MM.1S (cell line): Measurements from ENCODE around the gene TPBG.

ENCODE experiments used
- DNase-seq: peaks from one replicate; pipeline ENCODE4 v3.0.0-alpha.2; 2015
- H2AFZ ChIP-seq: fragments of 300-600 bp; sonication (generic); 2 replicates; pipeline ENCODE4 v1.6.0; 2016; ENCODE audit warnings: antibody characterized with exemption, low read length
- H3F3A ChIP-seq: fragments of 300-600 bp; sonication (generic); 2 replicates; pipeline ENCODE4 v1.6.1; 2016; ENCODE audit warnings: mild to moderate bottlenecking, antibody characterized with exemption, low read length, moderate library complexity, mixed read lengths; ENCODE audit not compliant: insufficient read depth
- H3K27ac ChIP-seq: fragments of 300-600 bp; sonication (generic); 2 replicates; pipeline ENCODE4 v1.5.1; 2016; ENCODE audit warnings: mild to moderate bottlenecking, low read length
- H3K27me3 ChIP-seq: fragments of 300-600 bp; sonication (generic); replicated peaks from 2 replicates; pipeline ENCODE4 v1.6.0; 2016; ENCODE audit warnings: low read length; ENCODE audit not compliant: insufficient read depth
- H3K36me3 ChIP-seq: fragments of 300-600 bp; sonication (generic); replicated peaks from 2 replicates; pipeline ENCODE4 v1.6.1; 2016; ENCODE audit warnings: mild to moderate bottlenecking, low read length, mixed read lengths; ENCODE audit not compliant: insufficient read depth
- H3K4me1 ChIP-seq: fragments of 300-600 bp; sonication (generic); 2 replicates; pipeline ENCODE4 v1.6.1; 2016; ENCODE audit warnings: low read length, mixed read lengths
- H3K4me2 ChIP-seq: fragments of 300-600 bp; sonication (generic); 2 replicates; pipeline ENCODE4 v1.6.0; 2016; ENCODE audit warnings: low read depth, low read length
- H3K4me3 ChIP-seq: fragments of 300-600 bp; sonication (generic); 2 replicates; pipeline ENCODE4 v1.5.1; 2016; ENCODE audit warnings: low read length, mixed read lengths
- H3K79me2 ChIP-seq: fragments of 300-600 bp; sonication (generic); 2 replicates; pipeline ENCODE4 v1.6.1; 2016; ENCODE audit warnings: mixed run types, low read length, mixed read lengths
- H3K9ac ChIP-seq: fragments of 300-600 bp; sonication (generic); 2 replicates; pipeline ENCODE4 v1.6.1; 2016; ENCODE audit warnings: low read length, mixed read lengths
- H3K9me2 ChIP-seq: fragments of 300-600 bp; sonication (generic); replicated peaks from 2 replicates; pipeline ENCODE4 v1.6.1; 2016; ENCODE audit warnings: mild to moderate bottlenecking, low read length, mixed read lengths; ENCODE audit not compliant: insufficient read depth
- H3K9me3 ChIP-seq: fragments of 300-600 bp; sonication (generic); replicated peaks from 2 replicates; pipeline ENCODE4 v1.6.1; 2016; ENCODE audit warnings: mild to moderate bottlenecking, low read length, mixed read lengths; ENCODE audit not compliant: insufficient read depth
- H4K20me1 ChIP-seq: fragments of 300-600 bp; sonication (generic); 2 replicates; pipeline ENCODE4 v1.6.1; 2016; ENCODE audit warnings: mild to moderate bottlenecking, low read length, moderate library complexity, mixed read lengths; ENCODE audit not compliant: insufficient read depth
- EZH2 ChIP-seq: fragments of 300-600 bp; sonication (generic); optimal IDR thresholded peaks from 2 replicates; pipeline ENCODE3; 2017; ENCODE audit warnings: low read depth, mild to moderate bottlenecking, antibody characterized with exemption, low read length, mixed read lengths
- EZH2phosphoT487 ChIP-seq: fragments of 300-600 bp; sonication (generic); IDR thresholded peaks from 2 replicates; pipeline ENCODE4 v1.6.1; 2018; ENCODE audit warnings: antibody characterized with exemption, low read length
- TF ChIP-seq, protein P1 (sequence below): fragments of 300-600 bp; sonication (generic); IDR thresholded peaks from 2 replicates; pipeline ENCODE4 v1.5.1; 2016; ENCODE audit warnings: antibody characterized with exemption, low read length, mixed read lengths

TPBG gene

GRCh38 chr6:82361631-82362030 is 2.0 kb upstream of the TPBG start:
- Histone ChIP-seq H3K36me3 (no peaks in the 10 kb centered on the region), H3F3A (no peaks in the 10 kb centered on the region), H3K9me2 (no peaks in the 10 kb centered on the region), H4K20me1 (no peaks in the 10 kb centered on the region), H3K4me2 (no peak overlapping the region), H3K4me1 (no peaks in the 10 kb centered on the region), H3K27me3 (no peaks in the 10 kb centered on the region), H3K4me3 (no peak overlapping the region), H3K9ac (no peak overlapping the region), H3K9me3 (no peaks in the 10 kb centered on the region), H3K79me2 (no peaks in the 10 kb centered on the region), H2AFZ (no peak overlapping the region), H3K27ac (no peak overlapping the region)
- DNase-seq: no peak
- TF ChIP-seq EZH2phosphoT487 (no peak), EZH2 (no peak)
- TF ChIP-seq, protein P1, sequence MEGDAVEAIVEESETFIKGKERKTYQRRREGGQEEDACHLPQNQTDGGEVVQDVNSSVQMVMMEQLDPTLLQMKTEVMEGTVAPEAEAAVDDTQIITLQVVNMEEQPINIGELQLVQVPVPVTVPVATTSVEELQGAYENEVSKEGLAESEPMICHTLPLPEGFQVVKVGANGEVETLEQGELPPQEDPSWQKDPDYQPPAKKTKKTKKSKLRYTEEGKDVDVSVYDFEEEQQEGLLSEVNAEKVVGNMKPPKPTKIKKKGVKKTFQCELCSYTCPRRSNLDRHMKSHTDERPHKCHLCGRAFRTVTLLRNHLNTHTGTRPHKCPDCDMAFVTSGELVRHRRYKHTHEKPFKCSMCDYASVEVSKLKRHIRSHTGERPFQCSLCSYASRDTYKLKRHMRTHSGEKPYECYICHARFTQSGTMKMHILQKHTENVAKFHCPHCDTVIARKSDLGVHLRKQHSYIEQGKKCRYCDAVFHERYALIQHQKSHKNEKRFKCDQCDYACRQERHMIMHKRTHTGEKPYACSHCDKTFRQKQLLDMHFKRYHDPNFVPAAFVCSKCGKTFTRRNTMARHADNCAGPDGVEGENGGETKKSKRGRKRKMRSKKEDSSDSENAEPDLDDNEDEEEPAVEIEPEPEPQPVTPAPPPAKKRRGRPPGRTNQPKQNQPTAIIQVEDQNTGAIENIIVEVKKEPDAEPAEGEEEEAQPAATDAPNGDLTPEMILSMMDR: no peak

DNA sequence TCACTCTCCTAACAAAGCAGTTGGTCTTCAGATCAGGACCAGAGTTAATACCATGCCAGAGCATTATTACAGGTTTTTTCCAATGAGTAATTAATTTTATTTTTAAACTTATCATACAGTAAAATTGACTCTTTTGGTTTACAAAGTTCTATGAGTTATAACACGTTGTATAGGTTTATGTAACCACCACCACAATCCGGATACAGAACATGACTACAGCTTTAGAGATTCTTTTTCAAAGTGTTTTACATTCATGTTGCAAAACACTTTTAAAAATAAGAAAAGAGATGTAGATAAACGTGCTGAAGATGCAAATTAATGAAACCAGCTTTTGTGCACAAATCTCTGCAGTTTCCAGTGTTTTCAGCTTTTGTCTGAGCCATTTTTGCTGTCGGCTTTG is 1.5 kb upstream of the TPBG start:
- no peaks in the 10 kb centered on the region for H4K20me1 ChIP-seq
- no peaks in the 10 kb centered on the region for H3K27me3 ChIP-seq
- H3K4me1 ChIP-seq: no peaks in the 10 kb centered on the region
- no peak overlapping the region for H3K27ac ChIP-seq
- H3K4me3 ChIP-seq: no peak overlapping the region
- H3K79me2 ChIP-seq: no peaks in the 10 kb centered on the region
- TF ChIP-seq, protein P1: no peak
- TF ChIP-seq EZH2 (no peak), EZH2phosphoT487 (no peak)
- H3K9me3 ChIP-seq: no peaks in the 10 kb centered on the region
- H3K36me3 ChIP-seq: no peaks in the 10 kb centered on the region
- no peak for DNase-seq
- no peaks in the 10 kb centered on the region for H3F3A ChIP-seq
- H3K4me2 ChIP-seq: no peak overlapping the region
- H3K9me2 ChIP-seq: no peaks in the 10 kb centered on the region
- H2AFZ ChIP-seq: no peak overlapping the region
- no peak overlapping the region for H3K9ac ChIP-seq

DNA sequence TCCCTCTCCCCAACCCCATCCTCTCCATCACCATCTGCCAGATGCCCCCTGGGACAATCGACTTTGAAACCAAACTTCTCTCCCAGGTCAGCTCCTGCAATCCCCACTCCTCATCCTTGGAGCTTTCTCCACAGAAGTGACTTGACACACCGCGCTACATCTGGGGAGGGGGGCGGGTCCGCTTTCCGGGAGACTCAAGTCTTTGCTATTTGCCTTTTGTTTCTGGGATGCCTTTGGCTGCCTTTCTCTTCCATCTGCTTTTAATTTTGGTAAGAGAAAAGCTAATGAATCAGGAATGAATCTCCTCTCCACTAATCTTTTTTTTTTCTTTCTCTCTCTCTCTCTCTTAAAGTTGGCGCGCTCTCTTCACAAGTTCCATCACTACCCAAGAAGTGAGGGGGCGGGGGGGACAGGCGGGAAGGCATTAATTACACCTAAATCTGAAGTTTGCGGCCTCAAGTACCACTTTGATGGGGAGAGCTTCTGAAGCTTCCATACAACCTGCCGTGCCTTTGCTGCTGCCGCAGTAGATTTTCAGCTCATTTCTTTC is 664 bp upstream of the TPBG start:
- Histone ChIP-seq H3K9ac (peak overlapping the region; percentile 81; the same call in 1 of the 2 replicates), H2AFZ (peak overlapping the region; percentile 87), H3K4me3 (peak overlapping the region; percentile 80), H3K9me3 (no peaks in the 10 kb centered on the region), H3K79me2 (no peaks in the 10 kb centered on the region), H3F3A (no peaks in the 10 kb centered on the region), H3K27me3 (no peaks in the 10 kb centered on the region), H3K27ac (no peak overlapping the region), H3K4me1 (no peaks in the 10 kb centered on the region), H4K20me1 (no peaks in the 10 kb centered on the region), H3K4me2 (peak overlapping the region; percentile 93), H3K9me2 (no peaks in the 10 kb centered on the region), H3K36me3 (no peaks in the 10 kb centered on the region)
- TF ChIP-seq EZH2phosphoT487 (no peak), EZH2 (no peak)
- TF ChIP-seq, protein P1: no peak
- no peak for DNase-seq
